Tibial artery (tissue), 4 donors: Measurements from ENCODE around the gene PABPN1L.

Source experiments
- DNase-seq, 2 donors: peaks; one replicate each; pipeline ENCODE4 v3.0.0-alpha.2; 2019
- H3K27ac ChIP-seq, 2 donors: fragments of 200-600 bp; sonication (generic) in 1 of 2; 1 replicate in 1 of 2; 2 replicates in 1 of 2; pipeline ENCODE4 v1.5.1; 2018 to 2019; ENCODE audit warnings: mild to moderate bottlenecking in 1 of 2
- H3K27me3 ChIP-seq, 2 donors: fragments of 200-600 bp; sonication (generic) in 1 of 2; one replicate each; pipeline versions ENCODE4 v1.5.1 to v1.6.0; 2016 to 2019
- H3K36me3 ChIP-seq, 3 donors: fragments of 200-600 bp; sonication (generic) in 2 of 3; one replicate each; pipeline ENCODE4 v1.5.1; 2016 to 2019; ENCODE audit warnings: mild to moderate bottlenecking in 2 of 3
- H3K4me1 ChIP-seq, 4 donors: fragments of 200-600 bp; sonication (generic) in 2 of 4; 1 replicate in 3 of 4; 2 replicates in 1 of 4; pipeline ENCODE4 v1.5.1; 2016 to 2019
- H3K4me3 ChIP-seq, 2 donors: fragments of 200-600 bp; sonication (generic) in 1 of 2; 1 replicate in 1 of 2; 2 replicates in 1 of 2; pipeline ENCODE4 v1.5.1; 2018 to 2019; ENCODE audit warnings: mild to moderate bottlenecking in 2 of 2
- H3K9me3 ChIP-seq, 3 donors: fragments of 200-600 bp; sonication (generic) in 1 of 3; one replicate each; pipeline ENCODE4 v1.5.1; 2016 to 2019
- CTCF ChIP-seq, 2 experiments: fragments of 200-600 bp in 1 of 2; fragments of 450-650 bp in 1 of 2; IDR thresholded peaks; one replicate each; pipeline ENCODE4 v1.5.1; 2017 to 2019; ENCODE audit warnings: antibody characterized with exemption in 2 of 2, mild to moderate bottlenecking in 1 of 2, moderate library complexity in 1 of 2
- intact Hi-C: fragments of 100-400 bp; cut with DNase I; formaldehyde crosslinking; loops from one replicate; pipeline ENCODE4 v1.15.0; 2023; ENCODE audit warnings: low total_unique reads

The PABPN1L gene

GRCh38 chr16:88854306-88855111 lies 12.0 kb downstream of the PABPN1L start:
- no peak for TF ChIP-seq CTCF (IDR thresholded peaks at IDR 0.05)
- H3K4me1 ChIP-seq = peaks cover 0 to 33% (median 17%) of the 10 kb centered on the region in 4 donors
- DNase-seq = no peak
- H3K27me3 ChIP-seq = no peaks in the 10 kb centered on the region
- no peaks in the 10 kb centered on the region for H3K9me3 ChIP-seq
- H3K36me3 ChIP-seq = peaks cover 0 to 36% (median 15%) of the 10 kb centered on the region in 3 donors
- intact Hi-C loops = loop anchor here (1.0 kb wide), 1 partner anchor 41 kb away; no protein-coding TSS in a partner anchor
- H3K27ac ChIP-seq = no peak overlapping the region
- no peak overlapping the region for H3K4me3 ChIP-seq

- H3K36me3 ChIP-seq = peaks cover 0 to 36% (median 11%) of the 10 kb centered on the region in 3 donors
- H3K9me3 ChIP-seq = no peaks in the 10 kb centered on the region
- H3K4me3 ChIP-seq = no peak overlapping the region
- no peak overlapping the region for H3K27ac ChIP-seq
- no peaks in the 10 kb centered on the region for H3K27me3 ChIP-seq
- intact Hi-C loops = no loop called here
- H3K4me1 ChIP-seq = peaks cover 0 to 29% (median 17%) of the 10 kb centered on the region in 4 donors
- no peak for TF ChIP-seq CTCF (IDR thresholded peaks at IDR 0.05)
- DNase-seq = peak in 1 of 2 donors; percentile 49
Measured at GRCh38 chr16:88853325-88853941, 13.0 kb downstream of the PABPN1L start.

GRCh38 chr16:88851616-88852015 lies 14.8 kb downstream of the PABPN1L start:
- Histone ChIP-seq H3K4me1 (peaks cover 0 to 21% (median 8%) of the 10 kb centered on the region in 4 donors), H3K4me3 (no peak overlapping the region), H3K27ac (no peak overlapping the region), H3K27me3 (no peaks in the 10 kb centered on the region), H3K36me3 (peaks cover 0 to 48% (median 11%) of the 10 kb centered on the region in 3 donors), H3K9me3 (no peaks in the 10 kb centered on the region)
- no peak for TF ChIP-seq CTCF (IDR thresholded peaks at IDR 0.05)
- intact Hi-C loops = no loop called here
- DNase-seq = no peak

DNA sequence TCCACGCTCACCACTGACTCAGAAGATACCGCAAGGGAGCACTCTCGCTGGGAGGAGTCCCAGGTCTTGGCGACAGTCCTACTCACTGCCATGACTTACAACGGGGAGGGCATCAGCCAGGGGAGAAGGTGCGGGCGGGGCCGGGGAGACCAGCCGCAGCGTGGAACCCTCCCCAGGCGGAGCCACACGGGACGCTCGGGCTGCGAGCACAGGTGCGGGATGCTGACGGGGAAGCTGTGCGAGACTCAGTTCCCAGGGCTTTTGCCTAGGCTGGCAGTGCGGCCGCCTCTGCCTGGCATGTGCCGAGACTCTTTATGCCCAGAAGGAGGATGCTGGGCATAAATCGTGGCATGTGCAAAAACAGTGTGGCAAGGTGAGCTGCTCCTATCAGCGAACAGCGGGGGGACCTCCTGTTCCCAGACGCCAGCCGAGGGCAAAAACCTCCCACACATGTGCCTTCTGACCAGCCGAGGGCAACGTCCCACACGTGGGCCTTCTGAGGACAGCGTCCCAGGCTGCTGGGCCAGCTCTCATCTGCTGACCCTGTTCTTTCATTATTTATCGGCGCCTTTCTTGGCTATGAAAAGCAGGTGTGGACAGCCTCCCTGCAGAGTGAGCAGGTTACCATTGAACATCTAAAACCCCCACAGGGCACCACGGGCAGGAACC lies 15.8 kb downstream of the PABPN1L start:
- peaks cover 0 to 12% (median 2%) of the 10 kb centered on the region in 4 donors for H3K4me1 ChIP-seq
- H3K27me3 ChIP-seq = no peaks in the 10 kb centered on the region
- no peak overlapping the region for H3K27ac ChIP-seq
- no peaks in the 10 kb centered on the region for H3K9me3 ChIP-seq
- DNase-seq = no peak
- peaks cover 0 to 48% (median 11%) of the 10 kb centered on the region in 3 donors for H3K36me3 ChIP-seq
- no peak overlapping the region for H3K4me3 ChIP-seq
- TF ChIP-seq CTCF (IDR thresholded peaks at IDR 0.05) = no peak
- intact Hi-C loops = no loop called here

DNA sequence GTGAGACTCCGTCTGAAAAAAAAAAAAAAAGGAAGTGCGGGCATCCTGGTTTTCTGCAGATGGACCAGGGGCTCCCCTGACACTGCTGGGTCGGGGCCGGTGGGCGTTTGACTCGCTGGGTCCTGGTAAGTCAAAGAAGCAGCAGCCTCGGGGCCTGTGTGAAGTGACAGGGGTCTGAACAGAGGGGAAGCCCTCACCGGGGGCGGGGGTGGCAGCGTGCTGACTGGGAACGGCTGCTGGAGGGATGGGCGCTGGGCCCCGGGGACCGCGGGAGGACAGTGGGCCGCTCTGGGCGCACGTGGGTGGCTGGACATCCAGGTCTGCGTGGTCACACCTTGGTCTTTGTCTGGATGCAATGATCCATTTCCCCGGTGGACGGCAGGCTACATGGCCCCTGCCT lies 17.9 kb downstream of the PABPN1L start:
- no peak for DNase-seq
- no peak for TF ChIP-seq CTCF (IDR thresholded peaks at IDR 0.05)

More for the DNA sequence above, 17.9 kb downstream of the PABPN1L start:
- no peak overlapping the region for H3K27ac ChIP-seq
- no peaks in the 10 kb centered on the region for H3K9me3 ChIP-seq
- H3K36me3 ChIP-seq = peaks cover 0 to 45% (median 11%) of the 10 kb centered on the region in 3 donors
- H3K4me1 ChIP-seq = no peaks in the 10 kb centered on the region
- no peaks in the 10 kb centered on the region for H3K27me3 ChIP-seq
- intact Hi-C loops = no loop called here
- H3K4me3 ChIP-seq = no peak overlapping the region
